ENCODE measurements around the gene RBM45. TPM values are rescaled to one million over a fixed set of nuclear protein-coding genes. Genes with fewer than 3 reads are reported as not detected.
A peak's percentile ranks its signal among the peaks of the same experiment; 100 is the strongest.

Gene RBM45
- total and polyA plus RNA-seq, 10 donors = 13.0 to 19.3 (median 15.7) TPM

DNA sequence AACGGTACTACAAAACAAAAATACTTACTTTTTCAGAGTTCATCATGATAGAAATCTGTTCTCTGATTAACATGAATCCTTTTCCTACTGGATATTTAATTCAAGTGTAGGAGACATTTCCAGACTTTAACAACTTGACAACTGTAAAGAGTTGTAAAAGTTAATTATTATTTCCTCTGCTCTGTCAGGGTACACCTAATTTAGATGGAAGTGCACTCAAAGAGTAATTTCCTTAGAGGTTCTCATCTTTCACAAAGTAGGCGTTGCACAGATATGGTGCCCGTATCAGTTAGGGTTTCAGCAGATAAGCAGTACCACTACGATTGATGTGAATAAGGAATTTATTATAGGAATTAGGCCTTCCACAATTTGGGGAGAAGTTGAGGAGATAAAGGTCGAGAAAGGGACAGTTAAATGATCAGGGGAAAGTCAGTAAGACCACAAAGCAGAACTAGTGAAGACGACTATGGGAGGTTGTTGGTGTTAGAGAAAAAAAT lies 23.4 kb upstream of the RBM45 start:
- no peaks in the 10 kb centered on the region for H3K9me3 ChIP-seq
- H3K4me1 ChIP-seq = no peaks in the 10 kb centered on the region
- no peak for TF ChIP-seq POLR2AphosphoS5 (IDR thresholded peaks at IDR 0.05)
- no peak for TF ChIP-seq POLR2A (IDR thresholded peaks at IDR 0.05)
- TF ChIP-seq, protein P1, sequence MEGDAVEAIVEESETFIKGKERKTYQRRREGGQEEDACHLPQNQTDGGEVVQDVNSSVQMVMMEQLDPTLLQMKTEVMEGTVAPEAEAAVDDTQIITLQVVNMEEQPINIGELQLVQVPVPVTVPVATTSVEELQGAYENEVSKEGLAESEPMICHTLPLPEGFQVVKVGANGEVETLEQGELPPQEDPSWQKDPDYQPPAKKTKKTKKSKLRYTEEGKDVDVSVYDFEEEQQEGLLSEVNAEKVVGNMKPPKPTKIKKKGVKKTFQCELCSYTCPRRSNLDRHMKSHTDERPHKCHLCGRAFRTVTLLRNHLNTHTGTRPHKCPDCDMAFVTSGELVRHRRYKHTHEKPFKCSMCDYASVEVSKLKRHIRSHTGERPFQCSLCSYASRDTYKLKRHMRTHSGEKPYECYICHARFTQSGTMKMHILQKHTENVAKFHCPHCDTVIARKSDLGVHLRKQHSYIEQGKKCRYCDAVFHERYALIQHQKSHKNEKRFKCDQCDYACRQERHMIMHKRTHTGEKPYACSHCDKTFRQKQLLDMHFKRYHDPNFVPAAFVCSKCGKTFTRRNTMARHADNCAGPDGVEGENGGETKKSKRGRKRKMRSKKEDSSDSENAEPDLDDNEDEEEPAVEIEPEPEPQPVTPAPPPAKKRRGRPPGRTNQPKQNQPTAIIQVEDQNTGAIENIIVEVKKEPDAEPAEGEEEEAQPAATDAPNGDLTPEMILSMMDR (IDR thresholded peaks at IDR 0.05 in 8 of 11, conservative IDR thresholded peaks at IDR 0.05 in 3 of 11) = no peak
- no peak overlapping the region for H3K27ac ChIP-seq
- intact Hi-C loops (cut with DNase I; ENCODE audit: low total_unique reads) = no loop called here
- WGBS, 5 donors = 67 to 75% (median 73%) methylated on average over 6 of the region's 6 CpGs
- H3K36me3 ChIP-seq = no peaks in the 10 kb centered on the region
- no peaks in the 10 kb centered on the region for H3K27me3 ChIP-seq (replicated peaks in 1 of 7)
- no peak overlapping the region for H3K4me3 ChIP-seq
- DNase-seq = no peak

DNA sequence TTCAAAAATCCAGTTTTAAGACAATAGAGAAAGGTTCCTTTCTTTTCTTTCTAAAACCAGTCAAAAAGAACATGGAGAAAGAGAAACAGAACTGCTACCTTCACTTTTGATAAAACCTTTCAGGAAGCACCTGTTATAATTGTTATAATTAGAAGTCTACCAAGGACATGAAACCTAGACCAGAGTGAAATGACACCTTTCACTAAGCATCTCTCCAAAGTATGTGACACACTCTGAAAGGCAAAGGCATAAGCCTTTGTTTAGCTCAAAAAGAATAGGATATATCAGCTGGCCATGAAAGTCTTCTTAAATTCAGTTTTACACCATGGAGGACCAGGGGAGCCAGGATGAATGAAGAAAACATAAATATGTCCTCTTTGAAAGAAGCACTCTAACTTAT lies 18.8 kb upstream of the RBM45 start:
- Histone ChIP-seq H3K27ac (no peak overlapping the region), H3K27me3 (replicated peaks in 1 of 7) (no peaks in the 10 kb centered on the region), H3K4me3 (no peak overlapping the region), H3K36me3 (no peaks in the 10 kb centered on the region), H3K9me3 (no peaks in the 10 kb centered on the region), H3K4me1 (no peaks in the 10 kb centered on the region)
- DNase-seq = no peak
- intact Hi-C loops (cut with DNase I; ENCODE audit: low total_unique reads) = no loop called here
- TF ChIP-seq POLR2AphosphoS5 (IDR thresholded peaks at IDR 0.05) = no peak
- TF ChIP-seq, protein P1 (IDR thresholded peaks at IDR 0.05 in 8 of 11, conservative IDR thresholded peaks at IDR 0.05 in 3 of 11) = no peak
- no peak for TF ChIP-seq POLR2A (IDR thresholded peaks at IDR 0.05)

DNA sequence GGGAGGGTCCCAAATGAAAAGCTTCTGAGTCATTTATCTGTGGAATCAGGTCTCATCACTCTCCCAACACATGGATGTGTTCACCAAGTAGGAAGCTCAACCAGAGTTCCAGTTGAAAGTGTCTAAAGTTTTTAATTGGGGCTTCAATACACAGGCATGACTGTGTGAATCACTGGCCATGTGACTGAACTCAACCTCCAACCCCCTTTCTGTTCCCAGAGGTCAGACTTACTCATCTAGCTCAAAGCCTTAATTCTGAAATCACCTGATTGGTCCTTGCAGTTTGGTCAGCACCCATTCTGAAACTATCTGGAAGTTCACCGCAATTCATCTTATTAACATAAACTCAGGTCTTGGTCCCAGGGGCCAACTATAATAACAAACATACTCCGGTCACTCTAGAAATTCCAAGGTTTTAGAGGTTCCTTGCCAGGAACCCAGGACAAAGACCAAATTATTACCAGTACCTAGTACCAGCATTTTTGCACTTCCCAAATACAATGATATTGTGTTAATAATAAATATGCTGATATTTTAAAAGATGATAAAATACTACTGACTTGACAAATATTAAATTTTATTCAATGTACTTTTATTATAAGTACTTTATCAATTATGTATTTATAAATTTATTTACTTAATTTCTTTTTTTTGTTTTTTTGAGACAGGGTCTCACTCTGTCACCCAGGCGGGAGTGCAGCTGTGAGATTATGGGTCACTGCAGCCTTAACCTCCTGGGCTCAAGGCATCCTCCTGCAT lies 10.7 kb upstream of the RBM45 start:
- Histone ChIP-seq H3K36me3 (no peaks in the 10 kb centered on the region), H3K27me3 (replicated peaks in 1 of 7) (no peaks in the 10 kb centered on the region), H3K4me1 (no peaks in the 10 kb centered on the region), H3K27ac (no peak overlapping the region), H3K9me3 (no peaks in the 10 kb centered on the region), H3K4me3 (no peak overlapping the region)
- TF ChIP-seq POLR2A (IDR thresholded peaks at IDR 0.05) = no peak
- TF ChIP-seq POLR2AphosphoS5 (IDR thresholded peaks at IDR 0.05) = no peak
- TF ChIP-seq, protein P1 (IDR thresholded peaks at IDR 0.05 in 8 of 11, conservative IDR thresholded peaks at IDR 0.05 in 3 of 11) = no peak
- DNase-seq = no peak
- intact Hi-C loops (cut with DNase I; ENCODE audit: low total_unique reads) = no loop called here
- WGBS, 5 donors = 92 to 98% (median 93%) methylated on average over 3 of the region's 3 CpGs

DNA sequence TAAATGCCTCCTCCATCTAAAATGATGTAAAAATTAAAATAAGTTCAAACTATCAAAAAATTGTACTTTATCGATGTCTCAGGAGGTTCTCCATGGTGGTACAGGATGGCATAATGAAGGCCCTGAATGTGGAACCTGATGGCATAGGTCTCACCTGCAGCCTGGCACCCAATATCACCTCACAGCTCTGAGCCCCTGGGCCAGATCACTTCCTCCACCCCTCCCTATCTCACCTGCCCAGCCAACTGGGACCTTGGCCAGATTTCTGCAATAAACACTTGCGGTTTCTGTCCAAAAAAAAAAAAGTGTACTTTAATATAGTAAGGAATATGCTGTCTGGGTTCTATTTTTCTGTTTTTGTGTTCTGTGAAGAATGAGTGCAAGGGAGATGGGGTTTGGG lies 6.7 kb upstream of the RBM45 start:
- WGBS, 5 donors = 58 to 90% (median 72%) methylated on average over 2 of the region's 2 CpGs
- intact Hi-C loops (cut with DNase I; ENCODE audit: low total_unique reads) = no loop called here
- no peaks in the 10 kb centered on the region for H3K9me3 ChIP-seq
- DNase-seq = peak; percentile 51
- H3K27me3 ChIP-seq (replicated peaks in 1 of 7) = peaks cover 0 to 7% (median 0%) of the 10 kb centered on the region in 7 donors
- H3K36me3 ChIP-seq = no peaks in the 10 kb centered on the region
- H3K4me3 ChIP-seq = no peak overlapping the region
- no peaks in the 10 kb centered on the region for H3K4me1 ChIP-seq
- no peak overlapping the region for H3K27ac ChIP-seq
- TF ChIP-seq POLR2A (IDR thresholded peaks at IDR 0.05) = no peak
- no peak for TF ChIP-seq POLR2AphosphoS5 (IDR thresholded peaks at IDR 0.05)
- TF ChIP-seq, protein P1 (IDR thresholded peaks at IDR 0.05 in 8 of 11, conservative IDR thresholded peaks at IDR 0.05 in 3 of 11) = no peak
